Measurements from ENCODE around the gene ELOA. TPM values are rescaled to one million over a fixed set of nuclear protein-coding genes. Genes with fewer than 3 reads are reported as not detected.
A peak's percentile ranks its signal among the peaks of the same experiment; 100 is the strongest.

Gene ELOA
- total and polyA plus RNA-seq, 2 of the 13 experiments (the other 11 are each of a cell fraction or from before 2014, with no cell fraction given), result 14.2 to 28.5 TPM

- TF ChIP-seq ZNF512 (CRISPR knock-in tag; IDR thresholded peaks at IDR 0.05), result no peak
- 0 out of 2 replicates have a peak, but pooled peaks have one; percentile 17 for TF ChIP-seq TFDP1 (CRISPR knock-in tag; IDR thresholded peaks at IDR 0.05; ENCODE audit: borderline replicate concordance)
- TF ChIP-seq KLF11 (CRISPR knock-in tag; IDR thresholded peaks at IDR 0.05), result no peak
- TF ChIP-seq ATF7 (IDR thresholded peaks at IDR 0.05), result no peak
- TF ChIP-seq ATF7 (CRISPR knock-in tag; IDR thresholded peaks at IDR 0.05), result no peak
- TF ChIP-seq STAT6 (CRISPR knock-in tag; IDR thresholded peaks at IDR 0.05; ENCODE audit: borderline replicate concordance), result no peak
- 0 out of 2 replicates have a peak, but pooled peaks have one; percentile 37 for TF ChIP-seq CREM (IDR thresholded peaks at IDR 0.05)
- no peak for TF ChIP-seq CREM (CRISPR knock-in tag; IDR thresholded peaks at IDR 0.05)
- 0 out of 2 replicates have a peak, but pooled peaks have one; percentile 36 for TF ChIP-seq SIN3A (IDR thresholded peaks at IDR 0.05; ENCODE audit: borderline replicate concordance, low read depth, low read length)
- TF ChIP-seq NFE2L2 (IDR thresholded peaks at IDR 0.05; ENCODE audit: low read length), result no peak
- no peak for TF ChIP-seq ZNF691 (CRISPR knock-in tag; IDR thresholded peaks at IDR 0.05; ENCODE audit: borderline replicate concordance, low read depth)
- TF ChIP-seq ZNF263 (CRISPR knock-in tag; IDR thresholded peaks at IDR 0.05), result 0 out of 2 replicates have a peak, but pooled peaks have one; percentile 16
- TF ChIP-seq ZNF281 (CRISPR knock-in tag; IDR thresholded peaks at IDR 0.05; ENCODE audit: borderline replicate concordance), result peak; percentile 94
- TF ChIP-seq TFAP4 (IDR thresholded peaks at IDR 0.05; ENCODE audit: borderline replicate concordance, low read depth), result peak; percentile 94
- TF ChIP-seq MAX (IDR thresholded peaks at IDR 0.05), result peak; percentile 62; the same call in 1 of the 2 replicates
- no peak for TF ChIP-seq MAFG (CRISPR knock-in tag; IDR thresholded peaks at IDR 0.05)
- TF ChIP-seq ZSCAN21 (CRISPR knock-in tag; IDR thresholded peaks at IDR 0.05; ENCODE audit: borderline replicate concordance), result peak; percentile 43; the same call in 1 of the 2 replicates
- TF ChIP-seq JARID2 (CRISPR knock-in tag; IDR thresholded peaks at IDR 0.05; ENCODE audit: insufficient replicate concordance), result no peak
Observed at GRCh38 chr1:23799570-23800399, 56.5 kb downstream of the ELOA start (continued).
